K562 (cell line): ENCODE data around the gene TMEM38B. TPM values are rescaled to one million over a fixed set of nuclear protein-coding genes. Genes with fewer than 3 reads are reported as not detected.

Experiments used
- AFF4 ChIP-seq: sonication (generic); formaldehyde crosslinking; IDR thresholded peaks from 2 replicates; pipeline ENCODE4 v1.8.0; 2023; ENCODE audit warnings: mild to moderate bottlenecking, missing genetic modification reagents
- ATF2 ChIP-seq: sonication (generic); formaldehyde crosslinking; IDR thresholded peaks from 2 replicates; pipeline ENCODE4 v1.8.1; 2022; ENCODE audit warnings: missing genetic modification reagents
- DPF2 ChIP-seq: fragments of 450-650 bp; IDR thresholded peaks from 2 replicates; pipeline ENCODE4 v1.6.1; 2016
- EP400 ChIP-seq: fragments of 450-650 bp; IDR thresholded peaks from 2 replicates; pipeline ENCODE4 v1.6.1; 2017; ENCODE audit warnings: antibody characterized with exemption, mild to moderate bottlenecking, moderate library complexity
- ERF ChIP-seq: fragments of 450-650 bp; formaldehyde crosslinking; IDR thresholded peaks from 2 replicates; pipeline ENCODE4 v1.4.0; 2020; ENCODE audit warnings: mild to moderate bottlenecking, mixed read lengths
- GATAD2B ChIP-seq: fragments of 450-650 bp; IDR thresholded peaks from 2 replicates; pipeline ENCODE4 v1.6.1; 2017; ENCODE audit warnings: mild to moderate bottlenecking, borderline replicate concordance
- HES1 ChIP-seq: fragments of 450-650 bp; IDR thresholded peaks from 2 replicates; pipeline ENCODE4 v1.6.1; 2016; ENCODE audit warnings: low read depth, mild to moderate bottlenecking, moderate library complexity
- HMGN3 ChIP-seq: IDR thresholded peaks from 2 replicates; pipeline ENCODE4 v1.6.1; 2011; ENCODE audit warnings: borderline replicate concordance, low read depth, mild to moderate bottlenecking, mixed read lengths, low read length; ENCODE audit not compliant: insufficient read length; ENCODE audit errors: extremely low read depth
- PPARD ChIP-seq: fragments of 250-450 bp; sonication (Bioruptor Pico); IDR thresholded peaks from 2 replicates; pipeline ENCODE4 v1.8.0; 2022; ENCODE audit warnings: inconsistent platforms, mild to moderate bottlenecking, moderate library complexity
- PRMT5 ChIP-seq: sonication (generic); formaldehyde crosslinking; IDR thresholded peaks from 2 replicates; pipeline ENCODE4 v1.5.0; 2020; ENCODE audit warnings: missing genetic modification reagents
- RBBP5 ChIP-seq: fragments of 200-600 bp; sonication (generic); IDR thresholded peaks from 2 replicates; pipeline ENCODE4 v1.6.1; 2012; ENCODE audit warnings: borderline replicate concordance, mild to moderate bottlenecking, low read length, control low read depth, inconsistent platforms; ENCODE audit not compliant: insufficient read depth, poor library complexity, severe bottlenecking
- RBM22 ChIP-seq: fragments of 200-400 bp; formaldehyde crosslinking; IDR thresholded peaks from 2 replicates; pipeline ENCODE4 v1.6.1; 2018; ENCODE audit warnings: low read length, low read depth; ENCODE audit not compliant: poor library complexity, severe bottlenecking
- RFX7 ChIP-seq: fragments of 250-450 bp; sonication (Bioruptor Pico); IDR thresholded peaks from 2 replicates; pipeline ENCODE4 v1.5.1; 2021; ENCODE audit warnings: mild to moderate bottlenecking
- SMARCA4 ChIP-seq: fragments of 450-650 bp; IDR thresholded peaks from 2 replicates; pipeline ENCODE4 v1.6.1; 2016
- SMARCE1 ChIP-seq: fragments of 450-650 bp; IDR thresholded peaks from 2 replicates; pipeline ENCODE4 v1.7.1; 2016; ENCODE audit warnings: mild to moderate bottlenecking
- SREBF2 ChIP-seq: sonication (generic); formaldehyde crosslinking; IDR thresholded peaks from 2 replicates; pipeline ENCODE4 v1.4.0; 2020; ENCODE audit warnings: mild to moderate bottlenecking, missing genetic modification reagents
- ZNF224 ChIP-seq: sonication (generic); formaldehyde crosslinking; IDR thresholded peaks from 2 replicates; pipeline ENCODE4 v1.8.0; 2022; ENCODE audit warnings: mild to moderate bottlenecking, missing genetic modification reagents
- ZNF324 ChIP-seq: fragments of 250-450 bp; sonication (Bioruptor Pico); IDR thresholded peaks from 2 replicates; pipeline ENCODE4 v1.4.0; 2020; ENCODE audit warnings: mild to moderate bottlenecking
- ZNF347 ChIP-seq: fragments of 450-650 bp; formaldehyde crosslinking; IDR thresholded peaks from 2 replicates; pipeline ENCODE4 v1.4.0; 2020; ENCODE audit warnings: low read depth, mild to moderate bottlenecking, moderate library complexity
- ZNF668 ChIP-seq: fragments of 250-450 bp; sonication (Bioruptor Pico); IDR thresholded peaks from 2 replicates; pipeline ENCODE4 v1.8.0; 2022; ENCODE audit warnings: mild to moderate bottlenecking, inconsistent platforms
- polyA plus RNA-seq, 8 experiments: library from polyadenylated mRNA; depleted of rRNA in 4 of 8; stranded (reverse) in 5 of 8; unstranded in 3 of 8; fragments of >200 nt; fragmentation: Nextera tagmentation in 2 of 8; fragmentation: Illumina TruSeq in 1 of 8; extraction: Ambion mirVana in 2 of 8; extraction: Trizol in 1 of 8; gene quantifications; 2 replicates each; pipeline versions ENCODE4 v1.2.1 to v1.2.3, GENCODE V29; 2011 to 2014; ENCODE audit warnings: inconsistent platforms in 1 of 8, missing spikeins in 1 of 8
- total RNA-seq, 7 experiments: library from RNA; depleted of rRNA in 6 of 7; stranded (reverse); fragments of >200 nt in 6 of 7; fragmentation: Illumina TruSeq in 2 of 7; extraction: Trizol in 2 of 7; gene quantifications; 2 replicates each; pipeline versions ENCODE4 v1.2.1 to v1.2.3, GENCODE V29; 2011 to 2021; ENCODE audit warnings: low replicate concordance in 1 of 7
- TF ChIP-seq, protein P1 (sequence below): fragments of 250-450 bp; sonication (Bioruptor Pico); IDR thresholded peaks from 2 replicates; pipeline ENCODE4 v1.9.0; 2021; ENCODE audit warnings: mild to moderate bottlenecking, inconsistent platforms

The TMEM38B gene
- total and polyA plus RNA-seq, 9 of the 15 experiments (the other 6 are each of a cell fraction or from before 2014, with no cell fraction given): 26.0 to 57.5 (median 38.5) TPM

GRCh38 chr9:105694190-105694847 lies at the start of gene TMEM38B (continued):
- TF ChIP-seq SREBF2 (CRISPR knock-in tag) (no peak), RBBP5 (peak; percentile 49), EP400 (no peak), ZNF668 (no peak), GATAD2B (0 out of 2 replicates have a peak, but pooled peaks have one; percentile 64), ERF (CRISPR knock-in tag) (0 out of 2 replicates have a peak, but pooled peaks have one; percentile 55), HES1 (no peak), SMARCA4 (0 out of 2 replicates have a peak, but pooled peaks have one; percentile 6), ZNF224 (CRISPR knock-in tag) (no peak), SMARCE1 (no peak), HMGN3 (peak; percentile 16), ZNF324 (no peak), AFF4 (CRISPR knock-in tag) (0 out of 2 replicates have a peak, but pooled peaks have one; percentile 0), DPF2 (no peak), ATF2 (CRISPR knock-in tag) (no peak), RFX7 (CRISPR knock-in tag) (no peak), PPARD (CRISPR knock-in tag) (no peak), PRMT5 (CRISPR knock-in tag) (no peak), ZNF347 (no peak), RBM22 (no peak)
- TF ChIP-seq, protein P1, sequence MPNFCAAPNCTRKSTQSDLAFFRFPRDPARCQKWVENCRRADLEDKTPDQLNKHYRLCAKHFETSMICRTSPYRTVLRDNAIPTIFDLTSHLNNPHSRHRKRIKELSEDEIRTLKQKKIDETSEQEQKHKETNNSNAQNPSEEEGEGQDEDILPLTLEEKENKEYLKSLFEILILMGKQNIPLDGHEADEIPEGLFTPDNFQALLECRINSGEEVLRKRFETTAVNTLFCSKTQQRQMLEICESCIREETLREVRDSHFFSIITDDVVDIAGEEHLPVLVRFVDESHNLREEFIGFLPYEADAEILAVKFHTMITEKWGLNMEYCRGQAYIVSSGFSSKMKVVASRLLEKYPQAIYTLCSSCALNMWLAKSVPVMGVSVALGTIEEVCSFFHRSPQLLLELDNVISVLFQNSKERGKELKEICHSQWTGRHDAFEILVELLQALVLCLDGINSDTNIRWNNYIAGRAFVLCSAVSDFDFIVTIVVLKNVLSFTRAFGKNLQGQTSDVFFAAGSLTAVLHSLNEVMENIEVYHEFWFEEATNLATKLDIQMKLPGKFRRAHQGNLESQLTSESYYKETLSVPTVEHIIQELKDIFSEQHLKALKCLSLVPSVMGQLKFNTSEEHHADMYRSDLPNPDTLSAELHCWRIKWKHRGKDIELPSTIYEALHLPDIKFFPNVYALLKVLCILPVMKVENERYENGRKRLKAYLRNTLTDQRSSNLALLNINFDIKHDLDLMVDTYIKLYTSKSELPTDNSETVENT (CRISPR knock-in tag): peak; percentile 91
